ENCODE results near the gene BANP.

- TF ChIP-seq MXI1 (IDR thresholded peaks at IDR 0.05; ENCODE audit: low read depth, low read length) (no peak), USF1 (IDR thresholded peaks at IDR 0.05; ENCODE audit: borderline replicate concordance, low read depth) (no peak), CTCF (IDR thresholded peaks at IDR 0.05) (no peak), ZBTB33 (IDR thresholded peaks at IDR 0.05; ENCODE audit: borderline replicate concordance, low read depth) (no peak), MAX (IDR thresholded peaks at IDR 0.05; ENCODE audit: low read depth) (no peak), JUND (IDR thresholded peaks at IDR 0.05) (no peak), SMC3 (IDR thresholded peaks at IDR 0.05; ENCODE audit: low read depth, low read length) (no peak)
Measured at GRCh38 chr16:88039591-88039990, 88.4 kb downstream of the BANP start.
